HepG2 (cell line): Measurements from ENCODE around the gene NUP88. TPM values are rescaled to one million over a fixed set of nuclear protein-coding genes. Genes with fewer than 3 reads are reported as not detected.
A peak's percentile ranks its signal among the peaks of the same experiment; 100 is the strongest.

Source experiments
- ATF5 ChIP-seq: sonication (generic); formaldehyde crosslinking; IDR thresholded peaks from 2 replicates; pipeline ENCODE4 v1.4.0; 2020; ENCODE audit warnings: mild to moderate bottlenecking, low read depth, missing genetic modification reagents
- ATF7-NPFF ChIP-seq: sonication (generic); formaldehyde crosslinking; IDR thresholded peaks from 2 replicates; pipeline ENCODE4 v1.8.1; 2023; ENCODE audit warnings: mild to moderate bottlenecking, low read depth, missing genetic modification reagents, moderate library complexity
- ATRX ChIP-seq: sonication (generic); formaldehyde crosslinking; IDR thresholded peaks from 2 replicates; pipeline ENCODE4 v1.4.0; 2020; ENCODE audit warnings: missing genetic modification reagents, borderline replicate concordance
- FIP1L1 ChIP-seq: fragments of 200-400 bp; formaldehyde crosslinking; IDR thresholded peaks from 2 replicates; pipeline ENCODE4 v1.6.1; 2018; ENCODE audit warnings: low read depth, mild to moderate bottlenecking, low read length, moderate library complexity, borderline replicate concordance; ENCODE audit not compliant: insufficient read depth
- HDAC2 ChIP-seq: sonication (generic); formaldehyde crosslinking; IDR thresholded peaks from 2 replicates; pipeline ENCODE4 v1.4.0; 2020; ENCODE audit warnings: missing genetic modification reagents
- HHEX ChIP-seq: IDR thresholded peaks from 2 replicates; pipeline ENCODE4 v1.6.1; 2016; ENCODE audit warnings: control low read depth
- HMGXB3 ChIP-seq: sonication (generic); formaldehyde crosslinking; IDR thresholded peaks from 2 replicates; pipeline ENCODE4 v1.4.0; 2020; ENCODE audit warnings: missing genetic modification reagents, borderline replicate concordance
- MED1 ChIP-seq: sonication (generic); formaldehyde crosslinking; IDR thresholded peaks from 2 replicates; pipeline ENCODE4 v1.4.0; 2020; ENCODE audit warnings: missing genetic modification reagents
- NFKB2 ChIP-seq: sonication (generic); formaldehyde crosslinking; IDR thresholded peaks from 2 replicates; pipeline ENCODE4 v1.4.0; 2020; ENCODE audit warnings: missing genetic modification reagents, borderline replicate concordance
- NONO ChIP-seq, 2 experiments: fragments of 450-650 bp in 1 of 2; sonication (generic) in 1 of 2; formaldehyde crosslinking in 1 of 2; IDR thresholded peaks in 1 of 2; conservative IDR thresholded peaks in 1 of 2; 2 replicates each; pipeline versions ENCODE4 v1.6.1 to v1.8.0; 2017 to 2022; ENCODE audit warnings: mild to moderate bottlenecking in 1 of 2, missing genetic modification reagents in 1 of 2, moderate library complexity in 1 of 2
- PCBP2 ChIP-seq: fragments of 200-400 bp; formaldehyde crosslinking; optimal IDR thresholded peaks from 2 replicates; pipeline ENCODE3; 2018; ENCODE audit warnings: low read length, low read depth; ENCODE audit not compliant: poor library complexity, severe bottlenecking
- RCOR2 ChIP-seq: IDR thresholded peaks from 2 replicates; pipeline ENCODE4 v1.6.1; 2016; ENCODE audit warnings: missing biosample characterization, missing genetic modification reagents
- TGIF2 ChIP-seq: IDR thresholded peaks from 2 replicates; pipeline ENCODE4 v1.6.1; 2016; ENCODE audit warnings: control low read depth, missing compliant biosample characterization
- ZBTB8A ChIP-seq: sonication (generic); formaldehyde crosslinking; IDR thresholded peaks from 2 replicates; pipeline ENCODE4 v1.4.0; 2020; ENCODE audit warnings: mild to moderate bottlenecking, low read depth, missing genetic modification reagents, borderline replicate concordance
- ZHX2 ChIP-seq, 2 experiments: sonication (generic) in 1 of 2; formaldehyde crosslinking in 1 of 2; IDR thresholded peaks; 2 replicates each; pipeline versions ENCODE4 v1.6.1 to v1.9.0; 2014 to 2022; ENCODE audit warnings: antibody characterized with exemption in 1 of 2, borderline replicate concordance in 1 of 2, inconsistent platforms in 1 of 2, low read depth in 1 of 2, missing genetic modification reagents in 1 of 2
- ZMAT5 ChIP-seq: sonication (generic); formaldehyde crosslinking; IDR thresholded peaks from 2 replicates; pipeline ENCODE4 v1.5.0; 2020; ENCODE audit warnings: mild to moderate bottlenecking, low read depth, missing genetic modification reagents, borderline replicate concordance
- ZNF431 ChIP-seq: sonication (generic); formaldehyde crosslinking; IDR thresholded peaks from 2 replicates; pipeline ENCODE4 v1.9.0; 2022; ENCODE audit warnings: missing genetic modification reagents, low read depth, mild to moderate bottlenecking, borderline replicate concordance
- ZNF883 ChIP-seq: sonication (generic); formaldehyde crosslinking; IDR thresholded peaks from 2 replicates; pipeline ENCODE4 v1.5.1; 2020; ENCODE audit warnings: mild to moderate bottlenecking, missing genetic modification reagents; ENCODE audit errors: not compliant biosample characterization
- polyA plus RNA-seq, 8 experiments: library from polyadenylated mRNA; depleted of rRNA in 3 of 8; stranded (reverse) in 7 of 8; unstranded in 1 of 8; fragments of >200 nt; fragmentation: Illumina TruSeq in 4 of 8; extraction: Trizol in 4 of 8; gene quantifications; 2 replicates each; pipeline versions ENCODE4 v1.2.1 to v1.2.3, GENCODE V29; 2011 to 2016; ENCODE audit warnings: low read depth in 4 of 8, missing spikeins in 1 of 8, mixed read lengths in 1 of 8; ENCODE audit not compliant: insufficient read depth in 1 of 8
- total RNA-seq, 5 experiments: library from RNA; depleted of rRNA; stranded (reverse); fragments of >200 nt; fragmentation: Illumina TruSeq; extraction: Trizol; gene quantifications; 2 replicates each; pipeline ENCODE4 v1.2.3, GENCODE V29; 2016; ENCODE audit warnings: low read depth in 1 of 5

The NUP88 gene
- total and polyA plus RNA-seq, 2 of the 13 experiments (the other 11 are each of a cell fraction or from before 2014, with no cell fraction given): 48.2 to 130 TPM

GRCh38 chr17:5405400-5405799 lies 14.1 kb downstream of the NUP88 start (continued):
- no peak for TF ChIP-seq ZHX2 (IDR thresholded peaks at IDR 0.05; ENCODE audit: low read depth)
- TF ChIP-seq ZHX2 (CRISPR knock-in tag; IDR thresholded peaks at IDR 0.05; ENCODE audit: borderline replicate concordance): no peak
- TF ChIP-seq HMGXB3 (CRISPR knock-in tag): no peak
- TF ChIP-seq NONO (IDR thresholded peaks at IDR 0.05): no peak
- TF ChIP-seq NONO (CRISPR knock-in tag; conservative IDR thresholded peaks at IDR 0.05): peak; percentile 41; the same call in 1 of the 2 replicates
- TF ChIP-seq HDAC2: peak; percentile 78
- TF ChIP-seq ATF5 (CRISPR knock-in tag): no peak
- no peak for TF ChIP-seq FIP1L1
- TF ChIP-seq ATF7-NPFF (CRISPR knock-in tag): no peak
- TF ChIP-seq RCOR2: no peak
- TF ChIP-seq ATRX (CRISPR knock-in tag): no peak
- no peak for TF ChIP-seq NFKB2 (CRISPR knock-in tag)
- peak; percentile 74 for TF ChIP-seq MED1 (CRISPR knock-in tag)
- TF ChIP-seq ZNF883 (CRISPR knock-in tag): no peak
- TF ChIP-seq PCBP2: no peak
- TF ChIP-seq ZBTB8A (CRISPR knock-in tag): no peak
- TF ChIP-seq HHEX (CRISPR knock-in tag): peak; percentile 37; the same call in 1 of the 2 replicates
- TF ChIP-seq ZNF431 (CRISPR knock-in tag): no peak; the same call in 1 of the 2 replicates
- no peak for TF ChIP-seq ZMAT5 (CRISPR knock-in tag)
- 0 out of 2 replicates have a peak, but pooled peaks have one; percentile 30 for TF ChIP-seq TGIF2 (CRISPR knock-in tag)
